ENCODE results near the gene TRIM33.

TRIM33 gene

DNA sequence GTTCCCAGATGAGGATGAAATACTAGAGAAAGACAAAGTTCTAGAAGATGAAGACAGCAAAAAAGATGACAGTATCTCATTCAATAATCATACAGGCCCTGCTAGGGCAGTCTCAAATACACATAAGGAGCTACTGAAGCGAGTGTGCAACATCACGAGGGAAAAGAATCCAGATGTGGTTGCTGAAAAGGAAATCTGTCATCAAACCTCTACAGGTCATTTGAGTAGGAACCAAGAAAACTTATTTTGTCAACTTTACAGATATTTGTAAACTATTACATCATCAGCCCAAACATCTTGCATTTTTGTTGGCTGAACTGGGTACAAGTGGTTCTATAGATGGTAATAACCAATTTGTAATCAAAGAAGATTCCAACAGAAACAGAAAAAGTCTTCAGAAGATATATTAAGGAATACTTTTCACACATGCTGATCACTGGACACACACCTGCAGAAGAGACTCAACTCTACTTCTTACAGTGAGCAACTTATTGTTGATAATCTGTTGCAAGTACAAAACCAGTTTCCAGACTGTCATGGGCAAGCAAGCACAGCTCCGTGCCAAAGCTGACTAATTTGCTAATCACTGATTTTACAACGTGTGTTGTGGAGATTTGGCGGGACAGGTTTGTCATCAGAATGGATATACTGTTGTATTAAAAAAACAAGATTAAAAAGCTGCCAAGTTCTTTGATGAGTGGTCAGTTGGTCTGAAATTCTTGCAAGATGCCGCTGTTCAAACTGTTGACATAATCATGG lies 42.1 kb downstream of the TRIM33 start:
- Histone ChIP-seq H3K27me3 (ENCODE audit: insufficient read depth, poor library complexity, severe bottlenecking) (no peaks in the 10 kb centered on the region), H3K4me3 (replicated peaks; ENCODE audit: insufficient read depth, low read length) (no peak overlapping the region), H3K27ac (replicated peaks) (no peak overlapping the region)
- DNase-seq (ENCODE audit: low read depth in 1 of 2, low spot score in 1 of 2): no peak
- TF ChIP-seq GABPA (IDR thresholded peaks at IDR 0.05; ENCODE audit: low read depth): no peak
- no peak for TF ChIP-seq POLR2AphosphoS5 (IDR thresholded peaks at IDR 0.05; ENCODE audit: low read depth)
- no peak for TF ChIP-seq CTCF (IDR thresholded peaks at IDR 0.05; ENCODE audit: insufficient read depth, low read length)
- TF ChIP-seq SPI1 (IDR thresholded peaks at IDR 0.05; ENCODE audit: borderline replicate concordance, low read depth): no peak
- TF ChIP-seq, protein P1, sequence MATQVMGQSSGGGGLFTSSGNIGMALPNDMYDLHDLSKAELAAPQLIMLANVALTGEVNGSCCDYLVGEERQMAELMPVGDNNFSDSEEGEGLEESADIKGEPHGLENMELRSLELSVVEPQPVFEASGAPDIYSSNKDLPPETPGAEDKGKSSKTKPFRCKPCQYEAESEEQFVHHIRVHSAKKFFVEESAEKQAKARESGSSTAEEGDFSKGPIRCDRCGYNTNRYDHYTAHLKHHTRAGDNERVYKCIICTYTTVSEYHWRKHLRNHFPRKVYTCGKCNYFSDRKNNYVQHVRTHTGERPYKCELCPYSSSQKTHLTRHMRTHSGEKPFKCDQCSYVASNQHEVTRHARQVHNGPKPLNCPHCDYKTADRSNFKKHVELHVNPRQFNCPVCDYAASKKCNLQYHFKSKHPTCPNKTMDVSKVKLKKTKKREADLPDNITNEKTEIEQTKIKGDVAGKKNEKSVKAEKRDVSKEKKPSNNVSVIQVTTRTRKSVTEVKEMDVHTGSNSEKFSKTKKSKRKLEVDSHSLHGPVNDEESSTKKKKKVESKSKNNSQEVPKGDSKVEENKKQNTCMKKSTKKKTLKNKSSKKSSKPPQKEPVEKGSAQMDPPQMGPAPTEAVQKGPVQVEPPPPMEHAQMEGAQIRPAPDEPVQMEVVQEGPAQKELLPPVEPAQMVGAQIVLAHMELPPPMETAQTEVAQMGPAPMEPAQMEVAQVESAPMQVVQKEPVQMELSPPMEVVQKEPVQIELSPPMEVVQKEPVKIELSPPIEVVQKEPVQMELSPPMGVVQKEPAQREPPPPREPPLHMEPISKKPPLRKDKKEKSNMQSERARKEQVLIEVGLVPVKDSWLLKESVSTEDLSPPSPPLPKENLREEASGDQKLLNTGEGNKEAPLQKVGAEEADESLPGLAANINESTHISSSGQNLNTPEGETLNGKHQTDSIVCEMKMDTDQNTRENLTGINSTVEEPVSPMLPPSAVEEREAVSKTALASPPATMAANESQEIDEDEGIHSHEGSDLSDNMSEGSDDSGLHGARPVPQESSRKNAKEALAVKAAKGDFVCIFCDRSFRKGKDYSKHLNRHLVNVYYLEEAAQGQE (IDR thresholded peaks at IDR 0.05; ENCODE audit: insufficient replicate concordance, low read depth): no peak

DNA sequence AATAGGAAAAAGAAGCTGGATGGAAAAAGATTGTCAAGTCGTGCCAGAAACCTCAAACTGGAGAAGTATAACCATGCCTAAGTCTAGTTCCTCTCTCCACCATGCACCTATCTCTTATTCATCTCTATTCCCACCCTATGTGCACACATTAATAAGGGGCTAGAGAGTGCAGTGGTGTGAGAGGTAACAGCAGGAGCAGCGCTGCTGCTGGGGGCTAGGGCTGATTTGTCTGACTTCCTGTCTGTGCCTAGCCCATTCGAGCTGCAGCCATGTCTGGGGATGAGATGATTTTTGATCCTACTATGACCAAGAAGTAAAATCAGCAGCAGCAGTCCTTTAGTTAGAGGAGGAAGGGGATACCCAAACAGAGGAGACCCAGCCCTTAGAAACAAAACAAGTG lies 43.0 kb downstream of the TRIM33 start:
- Histone ChIP-seq H3K27ac (replicated peaks) (no peak overlapping the region), H3K27me3 (ENCODE audit: insufficient read depth, poor library complexity, severe bottlenecking) (no peaks in the 10 kb centered on the region), H3K4me3 (replicated peaks; ENCODE audit: insufficient read depth, low read length) (no peak overlapping the region)
- TF ChIP-seq CTCF (IDR thresholded peaks at IDR 0.05; ENCODE audit: insufficient read depth, low read length) (no peak), SPI1 (IDR thresholded peaks at IDR 0.05; ENCODE audit: borderline replicate concordance, low read depth) (peak; percentile 18; the same call in 1 of the 2 replicates), POLR2AphosphoS5 (IDR thresholded peaks at IDR 0.05; ENCODE audit: low read depth) (no peak)
- DNase-seq (ENCODE audit: low read depth in 1 of 2, low spot score in 1 of 2): peak in 1 of 2 experiments; percentile 4

GRCh38 chr1:114467491-114467890 lies 43.5 kb downstream of the TRIM33 start:
- Histone ChIP-seq H3K4me3 (replicated peaks; ENCODE audit: insufficient read depth, low read length) (no peak overlapping the region), H3K27ac (replicated peaks) (no peak overlapping the region), H3K27me3 (ENCODE audit: insufficient read depth, poor library complexity, severe bottlenecking) (no peaks in the 10 kb centered on the region)
- DNase-seq (ENCODE audit: low read depth in 1 of 2, low spot score in 1 of 2): peak in 1 of 2 experiments; percentile 20
- TF ChIP-seq POLR2AphosphoS5 (IDR thresholded peaks at IDR 0.05; ENCODE audit: low read depth) (no peak), CTCF (IDR thresholded peaks at IDR 0.05; ENCODE audit: insufficient read depth, low read length) (no peak), SPI1 (IDR thresholded peaks at IDR 0.05; ENCODE audit: borderline replicate concordance, low read depth) (no peak), GABPA (IDR thresholded peaks at IDR 0.05; ENCODE audit: low read depth) (no peak)
- TF ChIP-seq, protein P1 (IDR thresholded peaks at IDR 0.05; ENCODE audit: insufficient replicate concordance, low read depth): no peak

Measured in HL-60 (cell line).